ENCODE measurements around the gene FLYWCH1.

Gene FLYWCH1

DNA sequence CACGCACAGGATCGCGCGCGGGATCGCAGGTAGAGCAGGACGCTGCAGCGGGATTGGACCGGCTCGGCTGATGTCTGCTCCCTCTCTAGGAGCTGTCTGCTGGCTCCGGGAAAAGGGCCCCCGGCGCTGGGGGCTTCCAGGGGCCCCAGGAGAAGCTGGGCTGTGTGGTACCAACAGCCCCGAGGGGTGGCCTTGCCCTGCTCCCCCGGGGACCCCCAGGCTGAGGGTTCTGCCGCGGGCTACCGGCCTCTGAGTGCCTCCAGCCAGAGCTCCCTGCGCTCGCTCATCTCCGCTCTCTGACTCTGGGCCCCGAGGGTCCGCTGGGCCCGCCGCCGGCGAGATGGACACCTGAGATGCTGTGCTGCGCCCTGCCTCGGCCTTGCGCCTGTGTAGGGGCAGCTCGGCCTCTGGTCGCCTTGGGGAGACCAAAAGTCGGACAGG lies 56.0 kb downstream of the FLYWCH1 start:
- peaks cover 19% of the 10 kb centered on the region for H3K36me3 ChIP-seq
- DNase-seq, result no peak
- no peaks in the 10 kb centered on the region for H3K9me3 ChIP-seq
- H3K27me3 ChIP-seq, result no peaks in the 10 kb centered on the region
- H3K4me3 ChIP-seq (ENCODE audit: low read depth, low read length), result no peak overlapping the region
- TF ChIP-seq, protein P1, sequence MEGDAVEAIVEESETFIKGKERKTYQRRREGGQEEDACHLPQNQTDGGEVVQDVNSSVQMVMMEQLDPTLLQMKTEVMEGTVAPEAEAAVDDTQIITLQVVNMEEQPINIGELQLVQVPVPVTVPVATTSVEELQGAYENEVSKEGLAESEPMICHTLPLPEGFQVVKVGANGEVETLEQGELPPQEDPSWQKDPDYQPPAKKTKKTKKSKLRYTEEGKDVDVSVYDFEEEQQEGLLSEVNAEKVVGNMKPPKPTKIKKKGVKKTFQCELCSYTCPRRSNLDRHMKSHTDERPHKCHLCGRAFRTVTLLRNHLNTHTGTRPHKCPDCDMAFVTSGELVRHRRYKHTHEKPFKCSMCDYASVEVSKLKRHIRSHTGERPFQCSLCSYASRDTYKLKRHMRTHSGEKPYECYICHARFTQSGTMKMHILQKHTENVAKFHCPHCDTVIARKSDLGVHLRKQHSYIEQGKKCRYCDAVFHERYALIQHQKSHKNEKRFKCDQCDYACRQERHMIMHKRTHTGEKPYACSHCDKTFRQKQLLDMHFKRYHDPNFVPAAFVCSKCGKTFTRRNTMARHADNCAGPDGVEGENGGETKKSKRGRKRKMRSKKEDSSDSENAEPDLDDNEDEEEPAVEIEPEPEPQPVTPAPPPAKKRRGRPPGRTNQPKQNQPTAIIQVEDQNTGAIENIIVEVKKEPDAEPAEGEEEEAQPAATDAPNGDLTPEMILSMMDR (IDR thresholded peaks at IDR 0.05; ENCODE audit: low read depth, low read length), result no peak
- peaks cover 14% of the 10 kb centered on the region for H3K4me1 ChIP-seq

DNA sequence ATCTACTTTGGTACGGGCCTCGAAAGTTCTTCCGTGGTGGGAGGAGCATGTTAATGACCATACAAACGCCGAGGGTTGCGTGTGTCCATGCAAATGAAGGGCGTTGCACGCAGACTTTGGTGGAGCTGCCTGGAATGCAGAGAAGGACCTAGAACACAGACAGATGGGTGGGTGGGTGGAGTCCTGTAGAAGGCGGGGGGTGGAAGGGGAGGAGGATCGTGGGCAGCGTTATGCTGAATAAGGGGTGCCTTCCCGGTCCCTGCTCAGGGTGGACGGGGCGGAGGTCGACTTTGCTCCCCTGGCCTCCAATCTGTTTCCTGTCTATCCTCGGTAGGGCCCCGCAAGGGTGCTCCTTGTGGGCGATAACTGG lies 56.6 kb downstream of the FLYWCH1 start:
- Histone ChIP-seq H3K36me3 (peaks cover 26% of the 10 kb centered on the region), H3K27me3 (no peaks in the 10 kb centered on the region), H3K4me1 (peaks cover 20% of the 10 kb centered on the region), H3K9me3 (no peaks in the 10 kb centered on the region), H3K4me3 (ENCODE audit: low read depth, low read length) (peak overlapping the region; percentile 80)
- TF ChIP-seq, protein P1 (IDR thresholded peaks at IDR 0.05; ENCODE audit: low read depth, low read length), result no peak
- no peak for DNase-seq

DNA sequence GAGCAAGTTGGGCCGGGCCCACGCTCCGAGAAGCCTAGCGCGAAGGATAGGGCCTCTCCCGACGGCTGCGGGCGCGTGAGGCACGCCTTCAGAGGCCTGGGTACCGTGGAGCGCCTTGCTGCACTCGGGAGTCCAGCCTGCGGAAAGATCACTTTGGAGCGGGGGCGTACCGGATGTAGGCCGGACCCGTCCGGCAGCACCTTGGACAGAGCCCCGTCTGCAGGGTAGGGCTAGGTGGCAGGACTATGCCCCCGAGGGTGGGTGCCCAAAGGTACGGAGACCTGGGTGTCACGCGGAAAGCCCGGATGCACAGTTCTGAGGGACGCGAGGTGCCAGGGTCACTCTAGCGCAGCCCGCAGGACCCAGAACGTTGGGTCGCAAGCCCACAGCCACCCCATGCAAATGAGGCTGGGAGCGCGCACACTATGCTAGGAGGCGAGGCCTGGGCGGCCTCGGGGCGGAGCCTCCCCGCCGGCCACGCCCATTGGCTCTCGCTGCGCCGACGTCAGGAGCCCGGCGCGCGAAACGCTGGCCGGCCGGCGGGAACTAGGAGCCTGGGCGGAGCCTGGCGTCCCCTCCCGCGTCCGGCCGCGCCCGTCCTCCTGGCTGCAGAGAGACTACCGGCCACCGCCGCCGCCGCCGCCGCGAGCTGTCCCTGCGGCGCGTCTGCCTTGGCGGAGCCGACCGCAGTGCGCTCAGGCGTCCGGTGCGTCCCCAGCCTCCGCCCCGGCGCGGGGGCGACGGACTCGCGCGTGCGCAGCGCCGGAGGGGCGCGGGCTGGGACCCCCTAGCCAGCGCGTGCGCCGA lies 57.2 kb downstream of the FLYWCH1 start, which contains the start of gene PAQR4:
TSS of gene PAQR4 (plus strand) at position 611 of the 807 bp plus-strand sequence. CDS start 327 bp downstream, outside the sequence.
- peaks cover 31% of the 10 kb centered on the region for H3K36me3 ChIP-seq
- no peaks in the 10 kb centered on the region for H3K27me3 ChIP-seq
- TF ChIP-seq, protein P1 (IDR thresholded peaks at IDR 0.05; ENCODE audit: low read depth, low read length), result no peak
- peaks cover 23% of the 10 kb centered on the region for H3K4me1 ChIP-seq
- H3K9me3 ChIP-seq, result no peaks in the 10 kb centered on the region
- H3K4me3 ChIP-seq (ENCODE audit: low read depth, low read length), result peak within 1 kb of the TSS; percentile 80
- DNase-seq, result peak; percentile 95

DNA sequence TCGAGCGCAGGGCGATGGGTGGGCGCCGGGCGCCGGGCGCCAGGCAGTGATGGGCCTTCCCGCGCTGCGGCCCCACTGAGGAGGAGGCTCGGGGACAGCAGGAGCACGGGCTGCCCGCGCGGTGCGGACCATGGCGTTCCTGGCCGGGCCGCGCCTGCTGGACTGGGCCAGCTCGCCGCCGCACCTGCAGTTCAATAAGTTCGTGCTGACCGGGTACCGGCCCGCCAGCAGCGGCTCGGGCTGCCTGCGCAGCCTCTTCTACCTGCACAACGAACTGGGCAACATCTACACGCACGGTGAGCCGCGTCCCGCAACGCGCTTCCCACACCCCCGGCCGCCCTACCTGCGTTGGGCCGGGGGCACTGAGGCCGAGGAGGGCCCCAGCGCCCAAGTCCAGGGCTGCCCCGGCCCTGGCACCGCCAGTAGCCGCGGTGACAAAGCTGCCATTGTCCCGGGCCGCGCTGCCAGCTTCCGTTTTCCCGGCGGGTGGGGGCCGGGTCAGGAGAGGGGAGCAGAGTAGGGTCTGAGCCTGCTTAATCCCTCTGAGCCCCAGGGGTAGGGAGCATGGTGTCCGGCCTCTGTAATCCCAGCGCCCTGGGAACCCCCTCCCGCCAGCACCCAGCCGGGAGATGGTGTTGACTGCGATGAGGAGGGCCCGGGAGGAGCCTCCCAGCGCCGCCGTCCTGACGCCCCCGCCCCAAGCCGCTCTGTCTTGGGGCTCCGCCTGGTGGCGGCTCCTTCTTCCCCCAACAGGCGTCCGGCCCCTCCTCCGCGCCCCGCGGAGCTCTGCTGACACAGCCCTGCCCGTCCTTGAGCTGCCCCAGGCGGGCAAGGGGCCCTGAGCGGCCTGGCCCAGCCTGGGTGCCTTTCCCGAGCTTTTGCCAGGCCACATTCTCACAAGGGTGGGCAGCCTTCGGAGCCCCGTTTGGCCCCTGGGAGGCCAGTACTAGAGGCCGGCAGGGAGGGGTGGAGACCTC lies 58.1 kb downstream of the FLYWCH1 start:
- no peaks in the 10 kb centered on the region for H3K9me3 ChIP-seq
- H3K4me3 ChIP-seq (ENCODE audit: low read depth, low read length), result peak overlapping the region; percentile 80
- no peaks in the 10 kb centered on the region for H3K27me3 ChIP-seq
- TF ChIP-seq, protein P1 (IDR thresholded peaks at IDR 0.05; ENCODE audit: low read depth, low read length), result peak; percentile 54
- H3K36me3 ChIP-seq, result peaks cover 40% of the 10 kb centered on the region
- peak; percentile 86 for DNase-seq
- H3K4me1 ChIP-seq, result peaks cover 23% of the 10 kb centered on the region

DNA sequence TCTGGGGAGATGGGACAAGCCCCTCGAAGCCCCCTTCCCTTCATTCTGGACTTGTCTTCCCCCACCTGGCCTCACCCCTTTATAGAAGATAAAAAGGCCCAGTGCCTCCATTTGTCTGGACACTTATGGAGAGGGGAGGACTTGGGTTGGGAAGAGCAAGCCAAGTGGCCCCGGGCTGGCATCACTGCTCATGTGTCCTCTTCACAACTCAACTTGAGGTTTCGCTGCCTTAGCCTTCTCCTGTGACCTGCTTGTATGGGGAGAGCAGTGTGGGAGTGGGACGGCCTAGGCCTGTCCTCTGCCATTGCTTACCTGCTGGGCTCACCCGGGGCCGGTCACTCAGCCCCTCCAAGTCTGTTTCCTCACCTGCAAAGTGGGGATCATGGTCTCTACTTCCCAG lies 58.8 kb downstream of the FLYWCH1 start:
- TF ChIP-seq, protein P1 (IDR thresholded peaks at IDR 0.05; ENCODE audit: low read depth, low read length), result no peak
- Histone ChIP-seq H3K4me3 (ENCODE audit: low read depth, low read length) (peak overlapping the region; percentile 80), H3K9me3 (no peaks in the 10 kb centered on the region), H3K27me3 (no peaks in the 10 kb centered on the region), H3K4me1 (peaks cover 23% of the 10 kb centered on the region), H3K36me3 (peaks cover 48% of the 10 kb centered on the region)
- no peak for DNase-seq

Data from BE2C (cell line).